Endothelial cell (in vitro differentiated cells): Measurements from ENCODE around the gene COQ8A. TPM values are rescaled to one million over a fixed set of nuclear protein-coding genes. Genes with fewer than 3 reads are reported as not detected.

Experiments
- DNase-seq: peaks from one replicate; pipeline ENCODE4 v3.0.0; 2021; ENCODE audit warnings: low spot score
- H3K27ac Mint-ChIP-seq: one replicate; pipeline ENCODE4 v1.8.0; 2021; ENCODE audit warnings: mixed read lengths, inconsistent platforms; ENCODE audit not compliant: unreplicated experiment
- H3K27me3 Mint-ChIP-seq: one replicate; pipeline ENCODE4 v1.8.0; 2021; ENCODE audit warnings: mild to moderate bottlenecking, moderate library complexity, mixed read lengths, inconsistent platforms; ENCODE audit not compliant: unreplicated experiment
- H3K36me3 Mint-ChIP-seq: one replicate; pipeline ENCODE4 v1.8.0; 2021; ENCODE audit warnings: mild to moderate bottlenecking, low read depth, mixed read lengths, inconsistent platforms; ENCODE audit not compliant: unreplicated experiment
- H3K4me1 Mint-ChIP-seq: one replicate; pipeline ENCODE4 v1.8.0; 2021; ENCODE audit warnings: mild to moderate bottlenecking, mixed read lengths, inconsistent platforms; ENCODE audit not compliant: unreplicated experiment
- H3K4me3 Mint-ChIP-seq: one replicate; pipeline ENCODE4 v1.8.0; 2021; ENCODE audit warnings: mild to moderate bottlenecking, mixed read lengths, inconsistent platforms; ENCODE audit not compliant: unreplicated experiment
- H3K9me3 Mint-ChIP-seq: one replicate; pipeline ENCODE4 v1.8.0; 2021; ENCODE audit warnings: mixed read lengths, inconsistent platforms; ENCODE audit not compliant: unreplicated experiment
- CTCF ChIP-seq: fragments of 200-600 bp; sonication (generic); IDR thresholded peaks from one replicate; pipeline ENCODE4 v1.5.0; 2021; ENCODE audit warnings: antibody characterized with exemption; ENCODE audit not compliant: unreplicated experiment
- total RNA-seq: library from RNA; stranded (reverse); fragmentation: NEBNext Ultra II Directional; extraction: Animal tissue kit (Norgen Biotek cat#: 25700); gene quantifications from one replicate; pipeline ENCODE4 v1.2.1, GENCODE V29; 2021; ENCODE audit not compliant: unreplicated experiment

COQ8A gene
- total RNA-seq, 1 donor from 2014 or later = 22.7 TPM

- Mint-ChIP-seq H3K9me3 (no peaks in the 10 kb centered on the region), H3K27ac (no peak overlapping the region), H3K27me3 (no peaks in the 10 kb centered on the region), H3K4me3 (no peak overlapping the region), H3K4me1 (peaks cover 14% of the 10 kb centered on the region), H3K36me3 (peaks cover 11% of the 10 kb centered on the region)
- DNase-seq = no peak
- no peak for TF ChIP-seq CTCF
These were observed 92.3 kb downstream of the COQ8A start for GRCh38 chr1:227032396-227032795.

GRCh38 chr1:227033880-227034279 is 93.8 kb downstream of the COQ8A start:
- no peaks in the 10 kb centered on the region for H3K9me3 Mint-ChIP-seq
- peaks cover 10% of the 10 kb centered on the region for H3K36me3 Mint-ChIP-seq
- DNase-seq = no peak
- H3K4me1 Mint-ChIP-seq = peaks cover 9% of the 10 kb centered on the region
- H3K27ac Mint-ChIP-seq = no peak overlapping the region
- no peak for TF ChIP-seq CTCF
- H3K27me3 Mint-ChIP-seq = no peaks in the 10 kb centered on the region
- no peak overlapping the region for H3K4me3 Mint-ChIP-seq

GRCh38 chr1:227035316-227035715 is 95.2 kb downstream of the COQ8A start:
- TF ChIP-seq CTCF = no peak
- no peak for DNase-seq
- Mint-ChIP-seq H3K4me3 (no peak overlapping the region), H3K27ac (no peak overlapping the region), H3K27me3 (no peaks in the 10 kb centered on the region), H3K36me3 (peaks cover 7% of the 10 kb centered on the region), H3K4me1 (peaks cover 7% of the 10 kb centered on the region), H3K9me3 (no peaks in the 10 kb centered on the region)

- H3K36me3 Mint-ChIP-seq = peaks cover 7% of the 10 kb centered on the region
- H3K4me3 Mint-ChIP-seq = no peak overlapping the region
- peaks cover 7% of the 10 kb centered on the region for H3K4me1 Mint-ChIP-seq
- H3K27me3 Mint-ChIP-seq = no peaks in the 10 kb centered on the region
- DNase-seq = no peak
- H3K27ac Mint-ChIP-seq = peak overlapping the region; percentile 43
- no peaks in the 10 kb centered on the region for H3K9me3 Mint-ChIP-seq
- TF ChIP-seq CTCF = no peak
These were observed 97.0 kb downstream of the COQ8A start for GRCh38 chr1:227037121-227037520.

Other genes starting within 250 kb of the COQ8A start
- 144 TPM for gene ITPKB, start 201.0 kb upstream of the COQ8A start, total RNA-seq
- 19.8 TPM for gene PSEN2, start 69.7 kb upstream of the COQ8A start, total RNA-seq